IMR-90 (cell line): ENCODE results near the gene TP53I11. TPM values are rescaled to one million over a fixed set of nuclear protein-coding genes. Genes with fewer than 3 reads are reported as not detected.

ENCODE experiments used
- ATAC-seq: fragments of 200-7000 bp; cut with Tn5 transposase; 2 replicates; pipeline ENCODE4 v1.9.1; 2020; ENCODE audit warnings: low read depth, mild to moderate bottlenecking, moderate library complexity
- BruUV-seq: library from RNA; stranded (reverse); fragments of 400-500 nt; replicated peaks from 2 replicates; lab custom pipeline; 2021; lab: Mats Ljungman, UMichigan
- CTCF ChIA-PET: fragments of 300-600 bp; formaldehyde crosslinking; extraction: SDS; loops from one replicate; lab custom pipeline; 2021; ENCODE audit warnings: antibody characterized with exemption; lab: Yijun Ruan, JAX
- POLR2A ChIA-PET: fragments of 300-600 bp; sonication (Branson Sonifier 250); formaldehyde crosslinking; loops from one replicate; lab custom pipeline; 2022; ENCODE audit warnings: antibody characterized with exemption; ENCODE audit not compliant: unreplicated experiment; lab: Charles Lee
- DNase-seq: peaks from one replicate; pipeline ENCODE4 v3.0.0; 2013
- H2AFZ ChIP-seq: replicated peaks from 2 replicates; pipeline ENCODE3; 2013; ENCODE audit warnings: low read length, mild to moderate bottlenecking; ENCODE audit not compliant: poor library complexity
- H2AK5ac ChIP-seq: 2 replicates; pipeline ENCODE4 v1.6.1; 2013; ENCODE audit warnings: low read depth, low read length, inconsistent platforms
- H2AK9ac ChIP-seq: replicated peaks from 2 replicates; pipeline ENCODE3; 2013; ENCODE audit warnings: mild to moderate bottlenecking, low read depth, low read length, moderate library complexity; ENCODE audit not compliant: poor library complexity
- H2BK120ac ChIP-seq: 2 replicates; pipeline ENCODE4 v1.6.1; 2013; ENCODE audit warnings: low read depth, low read length, inconsistent platforms
- H2BK15ac ChIP-seq: 3 replicates; pipeline ENCODE4 v1.6.1; 2013; ENCODE audit warnings: low read depth, low read length, inconsistent platforms
- H2BK20ac ChIP-seq: 2 replicates; pipeline ENCODE4 v1.6.1; 2013; ENCODE audit warnings: low read depth, mild to moderate bottlenecking, inconsistent platforms, low read length, moderate library complexity
- H2BK5ac ChIP-seq: 2 replicates; pipeline ENCODE4 v1.6.1; 2013; ENCODE audit warnings: mild to moderate bottlenecking, low read depth, low read length, inconsistent platforms; ENCODE audit not compliant: poor library complexity, severe bottlenecking
- H3K14ac ChIP-seq: replicated peaks from 2 replicates; pipeline ENCODE4 v1.6.1; 2013; ENCODE audit warnings: low read depth, low read length, inconsistent platforms
- H3K18ac ChIP-seq: 2 replicates; pipeline ENCODE4 v1.6.1; 2013; ENCODE audit warnings: low read depth, low read length, control low read depth
- H3K23ac ChIP-seq: 2 replicates; pipeline ENCODE4 v1.6.1; 2013; ENCODE audit warnings: low read depth, low read length, inconsistent platforms
- H3K27ac ChIP-seq: 2 replicates; pipeline ENCODE4 v1.5.1; 2013; ENCODE audit warnings: mild to moderate bottlenecking, control low read depth, low read length; ENCODE audit not compliant: insufficient read depth
- H3K27me3 ChIP-seq: 2 replicates; pipeline ENCODE4 v1.6.1; 2013; ENCODE audit warnings: low read length; ENCODE audit not compliant: control insufficient read depth, insufficient read depth
- H3K36me3 ChIP-seq: 2 replicates; pipeline ENCODE4 v1.6.1; 2013; ENCODE audit warnings: low read length, mixed read lengths; ENCODE audit not compliant: control insufficient read depth, insufficient read depth
- H3K4ac ChIP-seq: 2 replicates; pipeline ENCODE4 v1.6.1; 2013; ENCODE audit warnings: low read depth, low read length, inconsistent platforms
- H3K4me1 ChIP-seq: 2 replicates; pipeline ENCODE4 v1.6.1; 2013; ENCODE audit warnings: low read length, mixed read lengths; ENCODE audit not compliant: control insufficient read depth, insufficient read depth
- H3K4me2 ChIP-seq: 2 replicates; pipeline ENCODE4 v1.6.1; 2013; ENCODE audit warnings: low read depth, mild to moderate bottlenecking, control low read depth, low read length, moderate library complexity
- H3K4me3 ChIP-seq: 2 replicates; pipeline ENCODE4 v1.5.1; 2013; ENCODE audit warnings: low read depth, mild to moderate bottlenecking, control low read depth, low read length, moderate library complexity; ENCODE audit not compliant: insufficient read depth
- H3K56ac ChIP-seq: 2 replicates; pipeline ENCODE4 v1.6.1; 2013; ENCODE audit warnings: low read length, inconsistent platforms; ENCODE audit not compliant: insufficient read depth; ENCODE audit errors: extremely low read depth
- H3K79me1 ChIP-seq, 2 experiments: 2 replicates each; pipeline ENCODE4 v1.6.1; 2013; ENCODE audit warnings: low read length in 2 of 2, inconsistent platforms in 1 of 2, low read depth in 1 of 2
- H3K9ac ChIP-seq: 2 replicates; pipeline ENCODE4 v1.6.1; 2013; ENCODE audit warnings: low read depth, low read length, control low read depth
- H3K9me1 ChIP-seq: 2 replicates; pipeline ENCODE4 v1.6.1; 2013; ENCODE audit warnings: low read length, inconsistent platforms; ENCODE audit not compliant: insufficient read depth
- H3K9me3 ChIP-seq: 2 replicates; pipeline ENCODE4 v1.6.1; 2013; ENCODE audit warnings: low read length; ENCODE audit not compliant: control insufficient read depth, insufficient read depth
- H4K20me1 ChIP-seq: 2 replicates; pipeline ENCODE4 v1.6.1; 2013; ENCODE audit warnings: low read length, inconsistent platforms; ENCODE audit not compliant: insufficient read depth
- H4K5ac ChIP-seq: 2 replicates; pipeline ENCODE4 v1.6.1; 2013; ENCODE audit warnings: mild to moderate bottlenecking, low read depth, low read length, control low read depth
- H4K8ac ChIP-seq, 2 experiments: 2 replicates each; pipeline ENCODE4 v1.6.1; 2013; ENCODE audit warnings: low read depth in 2 of 2, low read length in 2 of 2, control low read depth in 1 of 2, inconsistent platforms in 1 of 2
- H4K91ac ChIP-seq: 2 replicates; pipeline ENCODE4 v1.6.1; 2013; ENCODE audit warnings: low read depth, low read length, inconsistent platforms; ENCODE audit not compliant: insufficient read depth
- CTCF ChIP-seq: conservative IDR thresholded peaks from 2 replicates; pipeline ENCODE4 v1.5.1; 2012; ENCODE audit warnings: mild to moderate bottlenecking, low read depth, low read length, improper control_type of control experiment
- SMC3 ChIP-seq: fragments of 150-350 bp; IDR thresholded peaks from 2 replicates; pipeline ENCODE4 v1.6.1; 2016; ENCODE audit warnings: low read depth, mild to moderate bottlenecking, antibody characterized with exemption, low read length, moderate library complexity
- WGBS, 2 experiments: methylation state at CpG; one replicate each; pipeline versions ENCODE4 v1.1.5 to v1.1.7; 2013; ENCODE audit warnings: missing lambda C conversion rate in 2 of 2; ENCODE audit not compliant: insufficient read length in 1 of 2; ENCODE audit errors: extremely low coverage in 2 of 2; 5-methylcytosine and 5-hydroxymethylcytosine counted together
- dilution Hi-C: fragments of 300-500 bp; cut with HindIII; formaldehyde crosslinking; loops from one replicate; pipeline ENCODE4 v1.14.3; 2018; ENCODE audit warnings: low sequenced_read_pairs; ENCODE audit not compliant: unreplicated experiment
- in situ Hi-C: fragments of 300-500 bp; cut with MboI; formaldehyde crosslinking; loops from 3 replicates; pipeline ENCODE4 v1.14.3; 2019; ENCODE audit warnings: low sequenced_read_pairs, inconsistent platforms, mixed read lengths
- intact Hi-C: fragments of 100-400 bp; cut with micrococcal nuclease; formaldehyde crosslinking; loops from 2 replicates; pipeline ENCODE4 v1.10.0; 2022
- polyA plus RNA-seq, 3 experiments: library from polyadenylated mRNA; depleted of rRNA; stranded (reverse); fragments of >200 nt; gene quantifications; 2 replicates each; pipeline ENCODE4 v1.2.3, GENCODE V29; 2012; ENCODE audit warnings: low replicate concordance in 1 of 3
- total RNA-seq: library from RNA; depleted of rRNA; stranded (reverse); fragments of >200 nt; gene quantifications from 2 replicates; pipeline ENCODE4 v1.2.3, GENCODE V29; 2012

Gene TP53I11
- total and polyA plus RNA-seq, 2 of the 4 experiments (the other 2 are of a cell fraction), result 3.9 to 22.0 TPM

- Histone ChIP-seq H3K79me1 (peaks cover 14 to 43% of the 10 kb centered on the region in 2 experiments), H3K23ac (no peak overlapping the region), H3K18ac (no peak overlapping the region), H3K9me1 (peaks cover 7% of the 10 kb centered on the region), H2BK5ac (no peak overlapping the region), H3K9me3 (no peaks in the 10 kb centered on the region), H2BK15ac (no peak overlapping the region), H3K27ac (no peak overlapping the region), H3K4me1 (peaks cover 2% of the 10 kb centered on the region; the same call in 1 of the 2 replicates), H3K14ac (no peak overlapping the region), H4K8ac (no peak overlapping the region), H2AK9ac (no peak overlapping the region), H4K5ac (no peak overlapping the region), H4K91ac (no peak overlapping the region), H3K56ac (no peak overlapping the region), H3K4me3 (no peak overlapping the region), H3K9ac (no peak overlapping the region), H2BK20ac (no peak overlapping the region), H3K27me3 (no peaks in the 10 kb centered on the region), H3K4ac (no peak overlapping the region), H4K20me1 (peaks cover 75% of the 10 kb centered on the region), H3K4me2 (no peak overlapping the region), H2AK5ac (no peak overlapping the region), H2BK120ac (no peak overlapping the region), H2AFZ (no peak overlapping the region), H3K36me3 (peaks cover 29% of the 10 kb centered on the region; the same call in 1 of the 2 replicates)
- in situ Hi-C loops (no loop called here), intact Hi-C loops (no loop called here), dilution Hi-C loops (no loop called here)
- no peak for TF ChIP-seq SMC3
- TF ChIP-seq CTCF, result no peak
- ChIA-PET CTCF (interaction anchor here (0.9 kb wide), 1 partner anchor 162 kb away, joined by 4 read pairs; no protein-coding TSS in a partner anchor), POLR2A (no interaction called here)
- ATAC-seq, result no peak
- BruUV-seq, result no TSS peak
- WGBS, 2 experiments, result 43% methylated on average over 1 of the region's 7 CpGs; no CpG with 5 or more reads in 1 of the 2 experiments
- peak; percentile 10 for DNase-seq
Measured at GRCh38 chr11:44944181-44944852, 6.4 kb downstream of the TP53I11 start.
